Epidermal melanocyte (primary cell): ENCODE data around the gene CDH5.
"Not testable (repeated sequence)": the region's sequence is repeated elsewhere in the genome, so short reads cannot be mapped to it uniquely, and the experiment has no call there.

Source experiments
- DNase-seq: peaks from one replicate; pipeline ENCODE4 v3.0.0; 2011; ENCODE audit warnings: low spot score; ENCODE audit not compliant: insufficient read length

Gene CDH5

GRCh38 chr16:66435896-66436295 lies 69.4 kb downstream of the CDH5 start:
- DNase-seq, result no peak

- DNase-seq, result no peak
Measured at GRCh38 chr16:66437391-66437945, 71.0 kb downstream of the CDH5 start.

- DNase-seq, result no peak
Measured at GRCh38 chr16:66438536-66438935, 72.0 kb downstream of the CDH5 start.

GRCh38 chr16:66439051-66439730 lies 72.7 kb downstream of the CDH5 start:
- no peak for DNase-seq

- DNase-seq, result no peak
Measured at GRCh38 chr16:66440271-66440802, 73.8 kb downstream of the CDH5 start.

GRCh38 chr16:66440970-66441369 lies 74.5 kb downstream of the CDH5 start:
- DNase-seq, result no peak

- no peak for DNase-seq
Measured at GRCh38 chr16:66441586-66442375, 75.3 kb downstream of the CDH5 start.

GRCh38 chr16:66442502-66443268 lies 76.2 kb downstream of the CDH5 start:
- DNase-seq, result no peak

GRCh38 chr16:66443269-66443652 lies 76.8 kb downstream of the CDH5 start:
- DNase-seq, result no peak

GRCh38 chr16:66444049-66444481 lies 77.6 kb downstream of the CDH5 start:
- no peak for DNase-seq

GRCh38 chr16:66446737-66447136 lies 80.2 kb downstream of the CDH5 start:
- DNase-seq, result no peak

GRCh38 chr16:66447491-66447890 lies 81.0 kb downstream of the CDH5 start:
- no peak for DNase-seq

- no peak for DNase-seq
Measured at GRCh38 chr16:66451548-66451947, 85.1 kb downstream of the CDH5 start.

GRCh38 chr16:66453230-66453629 lies 86.7 kb downstream of the CDH5 start:
- not testable (repeated sequence) for DNase-seq
